GM18499 (cell line): Measurements from ENCODE around the gene SCGB3A2.
"Not testable (repeated sequence)": the region's sequence is repeated elsewhere in the genome, so short reads cannot be mapped to it uniquely, and the experiment has no call there.

ENCODE experiments used
- ATAC-seq: cut with Tn5 transposase; IDR thresholded peaks from one replicate; pipeline ENCODE4 v1.9.1; 2021; ENCODE audit warnings: moderate number of reproducible peaks; ENCODE audit not compliant: insufficient read depth, unreplicated experiment

Gene SCGB3A2

DNA sequence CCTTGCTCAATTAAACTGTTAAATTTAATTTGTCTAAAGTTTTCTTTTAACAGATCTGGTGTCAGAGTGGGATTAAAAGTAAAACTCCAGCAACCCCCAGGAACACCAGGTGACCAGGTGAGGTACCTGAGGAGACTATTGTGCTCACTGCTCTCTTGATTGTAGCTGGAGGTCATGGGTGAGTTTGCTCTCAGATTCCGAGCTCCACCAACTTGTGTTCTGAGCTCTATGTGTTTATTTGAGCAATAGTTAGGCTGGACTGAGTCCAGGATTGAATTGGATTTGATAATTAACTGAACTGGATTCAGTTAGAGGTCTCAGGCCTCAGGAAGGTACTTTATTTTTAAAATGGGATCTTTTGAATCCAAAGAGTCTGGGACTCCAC lies 17.9 kb upstream of the SCGB3A2 start:
- no peak for ATAC-seq

DNA sequence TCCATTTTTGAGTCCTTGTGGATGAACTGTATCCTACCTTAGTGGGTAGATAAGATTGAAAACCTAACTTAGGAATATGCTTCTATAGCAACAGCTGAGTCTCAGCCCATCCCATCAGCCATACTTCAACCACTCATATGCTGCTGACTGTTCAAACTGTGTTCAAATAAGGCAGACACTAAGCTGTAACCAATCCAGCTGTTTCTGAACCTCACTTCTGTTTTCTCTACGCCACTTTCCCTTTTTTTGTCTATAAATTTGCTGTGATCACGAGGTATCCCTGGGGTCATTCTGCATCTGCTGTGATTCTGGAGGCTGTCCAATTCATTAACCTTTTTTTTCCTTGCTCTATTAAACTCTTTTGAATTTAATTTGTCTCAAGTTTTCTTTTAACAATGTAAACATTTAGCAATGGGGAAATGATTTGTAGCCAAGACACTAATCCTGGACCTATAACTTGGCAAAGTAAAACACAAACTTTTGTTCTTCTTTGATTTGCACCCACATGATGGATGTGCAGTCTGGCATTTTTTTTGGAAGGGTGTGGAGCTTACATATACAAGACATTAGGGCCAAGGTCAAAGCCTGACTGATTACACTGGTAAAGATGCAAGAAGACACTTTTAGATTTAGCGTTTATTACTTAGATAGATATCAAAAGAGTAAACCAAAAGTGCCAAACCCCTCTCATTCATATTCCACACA lies 14.9 kb upstream of the SCGB3A2 start:
- no peak for ATAC-seq

DNA sequence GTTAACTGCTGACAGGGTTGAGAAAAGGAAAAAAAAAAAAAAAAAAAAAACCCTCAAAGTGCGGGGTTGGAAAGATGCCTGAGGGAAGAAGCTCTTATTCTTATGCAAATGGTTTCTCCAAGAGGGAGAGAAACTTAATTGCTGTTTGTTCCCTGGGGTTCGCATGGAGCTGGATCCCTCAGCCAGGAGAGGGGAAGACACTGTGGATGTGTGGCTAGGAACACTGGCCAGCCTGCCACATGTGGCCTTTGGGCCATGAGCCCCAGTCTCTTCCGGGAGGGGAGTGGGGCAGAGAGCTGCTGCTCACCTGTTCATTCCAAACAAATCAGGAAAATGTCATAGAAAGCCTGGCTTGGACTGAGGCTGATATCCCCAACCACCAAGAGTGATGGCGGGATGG lies 9.4 kb upstream of the SCGB3A2 start:
- ATAC-seq, result no peak

DNA sequence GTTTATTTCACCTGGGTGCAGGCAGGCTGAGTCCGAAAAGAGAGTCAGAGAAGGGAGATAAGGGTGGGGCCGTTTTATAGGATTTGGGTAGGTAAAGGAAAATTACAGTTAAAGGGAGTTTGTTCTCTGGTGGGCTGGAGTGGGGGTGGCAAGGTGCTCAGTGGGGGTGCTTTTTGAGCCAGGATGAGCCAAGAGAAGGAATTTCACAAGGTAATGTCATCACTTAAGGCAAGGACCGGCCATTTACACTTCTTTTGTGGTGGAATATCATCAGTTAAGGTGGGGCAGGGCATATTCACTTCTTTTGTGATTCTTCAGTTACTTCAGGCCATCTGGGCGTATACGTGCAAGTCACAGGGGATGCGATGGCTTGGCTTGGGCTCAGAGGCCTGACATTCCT lies 8.6 kb upstream of the SCGB3A2 start:
- ATAC-seq, result not testable (repeated sequence)

DNA sequence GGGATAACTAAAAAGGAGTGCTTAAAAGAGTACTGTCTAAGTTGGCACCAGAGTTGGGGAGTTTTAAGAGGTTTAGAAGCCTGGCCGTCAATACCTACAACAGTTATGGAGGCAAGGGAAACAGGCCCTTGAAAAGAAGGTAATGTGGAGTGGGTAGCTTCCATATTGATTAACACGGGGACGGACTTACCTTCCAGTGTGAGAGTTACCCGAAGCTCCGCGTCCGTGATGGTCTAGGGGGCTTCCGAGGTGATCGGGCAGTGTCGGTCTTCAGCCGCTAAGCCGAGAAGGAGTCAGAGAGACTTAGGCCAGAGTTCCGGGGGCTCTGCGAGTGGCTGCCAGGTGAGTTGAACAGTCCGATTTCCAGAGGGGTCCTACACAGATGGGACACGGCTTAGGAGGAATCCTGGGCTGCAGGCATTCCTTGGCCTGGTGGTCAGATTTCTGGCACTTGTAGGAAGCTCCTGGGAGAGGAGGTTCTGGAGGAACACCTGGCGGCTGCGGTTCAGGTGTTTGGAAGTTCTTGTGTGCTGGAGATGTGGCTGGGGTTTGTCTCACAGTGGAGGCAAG lies 6.4 kb upstream of the SCGB3A2 start:
- not testable (repeated sequence) for ATAC-seq

DNA sequence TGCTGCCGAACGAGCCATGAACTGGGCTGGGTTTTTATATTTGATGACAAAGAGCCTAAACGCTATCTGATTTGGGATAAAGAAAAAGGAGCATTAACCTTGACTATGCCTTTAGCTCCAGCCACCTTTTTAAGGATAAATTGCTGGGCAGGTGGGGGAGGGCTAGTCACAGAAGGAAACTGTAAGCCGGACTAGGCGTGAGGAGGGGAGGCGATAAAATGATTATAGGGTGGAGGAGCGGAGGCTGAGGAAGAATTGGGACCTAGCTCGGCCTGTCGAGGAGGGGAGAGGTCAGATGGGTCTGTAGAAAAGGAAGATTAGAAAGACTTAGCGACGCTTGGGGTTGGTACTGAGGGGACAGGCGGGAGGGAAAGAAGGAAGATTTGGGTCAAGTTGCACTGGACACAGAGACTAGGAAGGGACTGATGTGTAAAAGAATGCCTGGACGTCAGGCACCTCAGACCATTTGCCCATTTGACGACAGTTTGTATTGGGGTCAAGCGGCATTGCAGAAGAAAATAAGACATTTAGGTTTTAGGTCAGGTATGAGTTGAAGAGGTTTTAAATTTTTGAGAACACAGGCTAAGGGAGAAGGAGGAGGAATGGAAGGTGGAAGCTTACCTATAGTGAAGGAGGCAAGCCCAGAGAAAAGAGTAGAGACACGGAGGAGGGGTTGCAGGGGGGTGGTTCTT lies 5.6 kb upstream of the SCGB3A2 start:
- not testable (repeated sequence) for ATAC-seq

DNA sequence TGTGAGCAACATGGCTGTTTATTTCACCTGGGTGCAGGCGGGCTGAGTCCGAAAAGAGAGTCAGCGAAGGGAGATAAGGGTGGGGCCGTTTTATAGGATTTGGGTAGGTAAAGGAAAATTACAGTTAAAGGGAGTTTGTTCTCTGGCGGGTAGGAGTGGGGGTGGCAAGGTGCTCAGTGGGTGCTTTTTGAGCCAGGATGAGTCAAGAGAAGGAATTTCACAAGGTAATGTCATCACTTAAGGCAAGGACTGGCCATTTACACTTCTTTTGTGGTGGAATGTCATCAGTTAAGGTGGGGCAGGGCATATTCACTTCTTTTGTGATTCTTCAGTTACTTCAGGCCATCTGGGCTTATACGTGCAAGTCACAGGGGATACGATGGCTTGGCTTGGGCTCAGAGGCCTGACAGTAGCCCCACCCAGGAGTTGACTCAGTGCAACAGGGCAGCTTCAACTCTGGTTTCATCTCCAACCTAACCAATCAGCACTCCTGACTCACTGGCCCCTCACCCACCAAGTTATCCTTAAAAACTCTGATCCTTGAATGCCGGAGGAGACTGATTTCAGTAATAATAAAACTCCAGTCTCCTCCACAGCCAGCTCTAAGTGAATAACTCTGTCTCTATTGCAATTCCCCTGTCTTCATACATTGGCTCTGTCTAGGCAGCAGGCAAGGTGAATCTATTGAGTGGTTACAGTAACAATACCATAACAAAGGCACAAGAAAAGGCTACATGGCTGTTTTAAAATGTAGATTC lies 4.2 kb upstream of the SCGB3A2 start:
- not testable (repeated sequence) for ATAC-seq

DNA sequence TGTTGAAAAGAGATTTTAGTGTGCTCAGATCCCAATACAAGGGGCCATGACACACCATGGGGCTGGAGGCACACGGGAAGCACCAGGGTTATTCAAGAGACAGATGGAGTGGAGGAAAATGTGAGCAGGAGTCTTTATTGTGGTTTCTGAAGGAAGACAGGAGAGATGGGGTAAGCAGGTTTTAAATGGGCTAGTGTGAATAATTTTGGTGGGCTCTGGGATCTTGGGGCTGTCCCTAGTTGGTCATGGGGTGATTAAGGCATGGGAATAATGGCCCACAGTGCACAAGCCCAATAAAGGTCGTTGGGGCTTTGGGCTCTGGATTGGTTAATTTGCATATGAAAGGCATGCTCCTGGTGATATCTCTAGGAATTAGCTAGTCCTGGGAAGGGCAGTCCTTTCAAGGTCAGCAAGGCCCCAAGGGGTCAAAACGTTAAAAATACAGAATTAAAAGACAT lies 3.6 kb upstream of the SCGB3A2 start:
- no peak for ATAC-seq

DNA sequence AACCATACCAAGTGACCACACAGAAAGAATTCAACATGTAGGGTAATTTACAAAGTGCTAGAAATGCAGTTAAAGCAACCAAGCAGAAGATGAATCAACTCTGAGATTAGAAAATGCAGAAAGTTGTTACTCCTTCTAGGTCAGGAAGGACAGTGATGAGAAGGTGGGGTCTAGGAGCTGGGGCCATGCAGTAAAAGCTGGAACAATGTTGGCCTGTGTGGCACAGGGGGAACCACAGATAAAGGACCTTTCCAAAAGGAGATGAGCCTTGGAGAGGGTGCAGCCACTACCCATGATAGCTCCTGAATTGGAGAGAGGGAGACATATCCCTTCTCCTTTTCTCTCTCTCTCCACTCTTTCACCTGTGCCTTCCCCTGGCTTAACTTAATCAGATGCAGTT lies 2.4 kb upstream of the SCGB3A2 start:
- ATAC-seq, result no peak

DNA sequence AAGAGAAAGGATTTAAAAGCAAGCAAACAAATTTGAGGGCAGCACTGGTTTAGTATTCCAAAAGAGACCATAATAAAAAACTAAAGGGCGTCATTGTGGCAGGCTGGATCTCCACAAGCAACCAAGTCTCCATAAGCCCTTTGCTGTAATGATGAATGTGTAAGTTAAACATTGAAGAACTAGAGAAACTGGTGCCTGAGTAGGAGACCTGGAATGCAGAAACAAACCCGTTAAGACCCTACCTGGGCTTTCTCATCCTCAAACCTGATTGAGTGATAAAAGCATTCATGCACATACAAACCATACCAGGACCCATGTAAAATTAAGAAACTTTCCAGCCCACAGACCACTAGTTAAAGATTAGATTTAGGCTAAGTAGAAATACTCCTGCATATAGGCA lies 1.9 kb upstream of the SCGB3A2 start:
- no peak for ATAC-seq

DNA sequence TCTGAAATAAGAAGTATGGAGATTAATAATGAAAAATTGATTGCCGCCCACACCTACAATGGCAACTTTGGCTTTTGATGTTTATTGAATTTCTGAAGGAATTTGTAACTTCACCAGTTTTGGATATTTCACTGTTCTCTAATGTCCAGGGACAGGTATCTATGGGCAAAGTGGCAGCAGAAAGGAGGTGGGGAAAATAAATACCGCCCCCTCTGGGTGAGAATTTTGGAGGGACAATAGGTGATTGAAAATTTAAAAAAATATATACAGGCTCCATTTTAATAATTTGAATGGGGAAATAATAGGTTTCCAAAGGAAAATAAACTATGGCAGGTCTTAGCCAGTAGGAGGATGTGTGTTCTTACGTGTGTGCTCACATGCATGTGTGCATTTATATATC lies 1.3 kb downstream of the SCGB3A2 start:
- no peak for ATAC-seq

DNA sequence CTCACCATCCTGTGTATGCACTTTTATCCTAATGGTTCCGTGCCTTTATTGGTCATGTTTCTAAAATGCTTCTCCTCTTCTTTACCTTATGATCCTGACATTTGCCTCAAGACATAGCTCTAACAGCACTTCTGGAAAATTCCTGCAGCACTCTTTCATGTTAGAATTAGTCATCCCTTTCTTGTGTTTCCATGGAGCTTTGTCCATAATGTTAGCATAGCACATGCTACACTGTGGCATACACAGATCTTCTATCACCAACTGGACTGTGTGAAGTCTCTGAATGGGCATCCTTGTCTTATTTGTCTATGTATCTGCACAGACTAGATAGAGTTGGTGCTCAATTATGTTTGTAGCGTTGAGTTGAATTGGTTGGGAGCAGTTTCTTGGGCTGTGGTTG lies 2.0 kb downstream of the SCGB3A2 start:
- no peak for ATAC-seq

DNA sequence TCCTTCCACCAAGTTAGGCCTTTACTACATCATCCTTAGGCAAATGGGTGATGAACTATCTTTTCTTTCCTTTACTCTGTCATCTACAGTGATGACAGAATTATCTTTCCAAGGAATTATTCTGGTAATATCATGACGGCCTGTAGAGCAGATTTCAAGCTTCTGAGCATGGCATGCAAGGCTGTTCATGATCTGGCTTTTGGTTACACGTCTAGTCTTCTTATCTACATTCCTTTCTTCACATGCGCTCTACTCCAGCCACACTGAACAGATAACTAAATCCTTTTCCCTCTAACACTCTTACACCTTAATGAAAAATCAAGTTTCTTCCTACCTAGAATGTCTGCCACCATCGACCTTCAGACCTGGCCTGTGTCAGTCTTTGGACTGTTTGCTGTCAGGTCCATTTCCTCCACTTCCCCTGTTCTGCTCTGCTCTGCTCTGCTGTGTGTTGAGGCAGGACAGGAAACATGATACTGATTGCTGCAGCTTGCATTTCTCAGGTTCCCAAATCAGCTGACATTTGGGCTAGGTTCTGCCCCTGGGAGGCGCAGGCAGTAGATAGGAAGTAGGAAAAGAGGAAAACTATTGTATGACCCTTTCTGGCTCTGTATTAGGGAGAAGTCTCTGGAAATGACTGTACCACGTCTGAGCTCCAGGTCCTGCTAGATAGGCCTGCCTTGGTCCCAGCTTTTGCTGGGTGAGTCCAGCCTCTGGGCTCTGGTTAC lies 4.2 kb downstream of the SCGB3A2 start:
- ATAC-seq, result no peak

DNA sequence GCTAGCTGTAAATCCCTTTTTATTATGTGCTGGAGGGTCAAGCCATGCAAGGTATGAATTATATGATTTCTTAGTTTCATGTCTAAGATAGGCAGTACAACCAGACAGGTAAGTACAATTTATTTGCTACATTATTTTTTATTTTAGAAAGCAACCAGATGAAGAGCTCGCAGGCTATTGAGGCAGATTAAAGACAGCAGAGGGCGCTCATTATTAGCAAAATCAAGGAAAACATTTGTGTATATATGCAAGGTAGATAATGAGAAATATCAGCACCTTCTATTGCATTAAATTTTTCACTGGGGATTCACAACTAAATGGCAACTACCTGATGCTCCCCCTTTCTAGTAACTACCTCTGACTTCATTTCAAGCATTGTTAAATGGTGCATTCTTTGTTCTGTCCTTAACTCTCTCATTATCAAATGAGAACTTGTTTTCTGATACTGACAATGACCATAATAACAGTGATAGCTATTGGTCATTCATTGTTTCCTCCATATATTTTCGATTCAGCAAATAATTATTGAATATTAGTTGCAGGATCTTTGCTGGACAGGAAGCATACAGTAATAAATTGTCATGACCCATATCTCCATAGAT lies 8.6 kb downstream of the SCGB3A2 start:
- ATAC-seq, result no peak

DNA sequence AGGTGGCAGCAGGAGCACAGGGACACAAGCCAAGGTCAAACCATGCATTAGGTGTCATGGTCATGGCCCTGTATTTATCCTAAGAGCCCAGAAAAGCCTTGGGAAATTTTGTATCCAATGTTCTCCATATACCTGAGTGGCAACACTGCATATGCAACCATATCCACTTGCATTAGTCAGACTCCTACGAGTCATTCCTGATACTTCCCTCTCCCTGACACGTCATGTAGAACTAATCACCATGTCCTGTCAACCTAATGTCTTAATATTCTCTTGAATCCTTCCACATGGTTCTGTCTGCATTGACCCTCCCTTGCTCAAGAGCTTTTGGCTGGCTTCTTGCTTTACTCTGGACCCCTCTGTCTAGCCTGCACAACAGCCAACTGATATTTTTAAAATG lies 9.4 kb downstream of the SCGB3A2 start:
- ATAC-seq, result no peak

DNA sequence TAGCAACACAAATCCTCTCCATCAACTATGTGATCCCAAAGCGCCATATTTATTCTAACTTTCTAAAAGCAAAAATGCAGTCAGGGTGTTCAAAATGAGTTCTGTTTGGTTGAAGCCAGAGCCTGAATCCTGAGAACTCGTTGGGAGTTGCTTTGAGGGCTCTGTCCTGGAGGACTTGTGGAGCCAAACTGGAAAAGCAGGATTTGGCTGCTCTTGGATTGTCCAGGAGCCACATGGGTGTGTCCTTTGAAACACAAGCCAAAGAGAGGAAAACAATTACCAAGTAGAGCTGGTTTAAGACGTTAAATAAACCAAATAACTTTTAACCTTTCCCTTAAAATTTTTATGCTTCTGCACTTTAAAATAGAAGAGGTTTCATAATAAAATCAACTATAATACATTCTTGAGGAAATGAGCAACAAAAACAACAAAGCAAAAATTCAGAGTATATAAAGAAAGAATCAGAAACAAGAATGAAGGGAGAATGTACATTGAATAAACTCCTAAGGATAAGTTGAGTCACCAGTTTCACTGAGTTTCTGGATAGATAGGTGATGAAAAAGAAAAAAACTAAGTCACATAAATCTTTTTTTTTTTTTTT lies 14.3 kb downstream of the SCGB3A2 start:
- ATAC-seq, result no peak

DNA sequence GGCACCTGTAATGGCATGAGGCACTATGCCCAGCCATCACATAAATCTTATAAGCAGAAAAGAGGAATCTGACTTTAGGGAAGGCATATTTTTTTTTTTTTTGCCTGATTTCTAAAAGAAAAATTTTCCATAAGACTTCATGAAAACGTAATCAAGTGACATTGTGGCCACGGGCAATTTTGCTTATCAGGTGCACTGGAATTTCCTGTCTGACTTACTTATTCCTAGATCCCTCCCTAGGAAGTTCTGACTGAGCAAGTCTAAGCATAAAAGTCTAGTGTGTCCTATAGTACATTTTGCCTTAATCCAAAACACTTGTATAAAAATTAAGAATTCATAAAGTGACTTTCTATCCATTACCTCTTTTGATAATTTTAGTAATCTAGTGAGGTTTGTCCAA lies 15.3 kb downstream of the SCGB3A2 start:
- no peak for ATAC-seq

DNA sequence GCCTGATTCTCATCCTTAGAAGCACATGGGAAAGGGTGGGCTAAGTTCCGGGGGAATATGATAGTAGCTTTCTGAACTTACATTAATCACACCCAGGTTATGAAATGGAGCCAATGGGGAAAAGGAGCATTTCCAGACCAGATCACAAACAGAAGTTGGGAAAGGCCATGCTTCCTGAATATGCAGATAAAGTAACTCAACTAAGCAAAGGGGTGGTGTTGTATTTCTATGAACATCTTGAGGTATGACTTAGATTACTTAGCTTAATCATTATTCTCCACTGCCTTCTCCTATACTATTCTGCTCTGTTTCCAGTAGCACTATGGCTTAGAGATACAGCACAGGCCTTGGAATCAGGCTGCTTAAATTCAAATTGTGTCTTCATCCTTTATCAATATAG lies 17.4 kb downstream of the SCGB3A2 start:
- ATAC-seq, result no peak

DNA sequence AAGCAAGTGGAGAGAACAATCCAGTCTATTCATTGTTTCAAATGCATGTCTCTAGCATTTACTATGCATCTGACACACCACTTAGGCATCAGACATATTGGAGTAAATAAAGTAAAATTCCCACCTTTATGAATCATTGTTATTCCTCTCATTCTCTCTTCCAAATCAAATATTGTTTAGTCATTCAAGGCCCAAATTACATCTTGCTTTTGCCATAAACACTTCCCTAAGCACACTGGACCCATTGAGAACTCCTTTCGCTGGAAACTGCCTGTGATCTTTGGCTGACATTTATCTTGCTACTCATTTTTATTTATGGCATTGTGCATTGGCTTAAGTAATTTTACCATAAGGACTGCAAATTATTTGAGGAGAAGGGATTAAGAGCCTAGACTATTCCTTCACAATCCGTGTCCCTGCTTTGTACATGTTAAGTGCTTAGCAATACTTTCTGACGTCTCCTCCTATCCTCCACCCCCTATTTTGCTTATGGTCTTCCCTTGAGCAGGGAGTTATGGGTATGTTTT lies 20.4 kb downstream of the SCGB3A2 start:
- no peak for ATAC-seq
